ENCODE results near the gene NXPH1.

Gene NXPH1

DNA sequence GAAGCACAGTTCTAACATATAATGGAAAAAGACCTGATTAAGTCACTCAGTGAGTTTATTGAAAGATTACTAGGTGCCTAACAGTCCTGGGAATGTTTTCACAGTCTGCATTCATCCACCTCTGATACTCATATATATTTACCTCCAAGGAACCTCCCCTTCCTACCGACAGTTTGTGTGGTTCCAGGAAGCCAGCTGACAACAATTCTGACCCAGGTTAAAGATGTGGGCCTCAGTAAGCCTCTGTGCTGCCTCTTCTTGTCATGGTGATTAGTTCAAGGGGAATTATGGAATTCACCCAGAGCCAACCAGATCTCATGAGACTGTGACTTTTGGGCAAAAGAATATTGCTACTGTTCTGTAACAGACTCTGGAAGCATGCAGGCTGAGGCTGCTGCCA, 186.8 kb downstream of the NXPH1 start:
- H3K27ac ChIP-seq, result no peak overlapping the region
- TF ChIP-seq, protein P1, sequence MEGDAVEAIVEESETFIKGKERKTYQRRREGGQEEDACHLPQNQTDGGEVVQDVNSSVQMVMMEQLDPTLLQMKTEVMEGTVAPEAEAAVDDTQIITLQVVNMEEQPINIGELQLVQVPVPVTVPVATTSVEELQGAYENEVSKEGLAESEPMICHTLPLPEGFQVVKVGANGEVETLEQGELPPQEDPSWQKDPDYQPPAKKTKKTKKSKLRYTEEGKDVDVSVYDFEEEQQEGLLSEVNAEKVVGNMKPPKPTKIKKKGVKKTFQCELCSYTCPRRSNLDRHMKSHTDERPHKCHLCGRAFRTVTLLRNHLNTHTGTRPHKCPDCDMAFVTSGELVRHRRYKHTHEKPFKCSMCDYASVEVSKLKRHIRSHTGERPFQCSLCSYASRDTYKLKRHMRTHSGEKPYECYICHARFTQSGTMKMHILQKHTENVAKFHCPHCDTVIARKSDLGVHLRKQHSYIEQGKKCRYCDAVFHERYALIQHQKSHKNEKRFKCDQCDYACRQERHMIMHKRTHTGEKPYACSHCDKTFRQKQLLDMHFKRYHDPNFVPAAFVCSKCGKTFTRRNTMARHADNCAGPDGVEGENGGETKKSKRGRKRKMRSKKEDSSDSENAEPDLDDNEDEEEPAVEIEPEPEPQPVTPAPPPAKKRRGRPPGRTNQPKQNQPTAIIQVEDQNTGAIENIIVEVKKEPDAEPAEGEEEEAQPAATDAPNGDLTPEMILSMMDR (conservative IDR thresholded peaks at IDR 0.05), result no peak

DNA sequence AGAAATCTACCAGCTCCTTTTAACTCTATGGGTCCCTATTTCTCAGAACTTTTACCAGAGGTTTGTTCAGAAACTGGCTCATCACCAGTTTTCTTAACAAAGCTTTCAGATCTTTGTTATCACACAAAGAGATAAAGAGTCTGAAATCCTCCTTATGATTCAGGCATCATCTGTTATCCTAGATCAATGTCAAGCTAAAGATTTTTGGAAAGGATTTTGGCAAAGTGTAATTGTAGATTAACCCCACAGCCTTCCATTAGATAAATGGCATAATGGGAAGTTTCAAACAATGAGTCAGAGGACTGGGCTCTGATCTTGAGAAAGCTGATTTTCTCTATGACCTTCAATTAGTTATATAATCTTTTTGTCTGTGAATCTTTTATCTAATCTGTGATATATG, 192.2 kb downstream of the NXPH1 start:
- TF ChIP-seq, protein P1 (conservative IDR thresholded peaks at IDR 0.05), result no peak
- H3K27ac ChIP-seq, result no peak overlapping the region

DNA sequence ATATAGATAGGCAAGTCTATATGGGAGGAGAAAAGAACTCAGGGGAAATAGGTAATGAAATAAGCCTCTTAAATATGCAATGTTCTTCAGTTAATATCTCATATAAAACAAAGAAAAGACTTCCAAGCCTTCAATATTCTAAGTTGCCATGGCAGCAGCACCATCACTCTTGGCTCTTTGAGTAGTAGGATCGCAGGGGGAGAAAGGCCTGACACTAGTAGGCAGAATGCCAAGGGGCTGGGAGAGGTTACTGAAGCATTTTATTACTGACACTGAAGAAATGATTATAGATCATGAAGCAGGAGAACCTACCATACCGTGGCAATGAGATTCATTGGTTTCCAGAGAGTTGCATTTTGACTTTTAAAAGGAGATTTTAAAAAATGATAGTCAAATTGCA, 193.9 kb downstream of the NXPH1 start:
- H3K27ac ChIP-seq, result no peak overlapping the region
- TF ChIP-seq, protein P1 (conservative IDR thresholded peaks at IDR 0.05), result no peak

DNA sequence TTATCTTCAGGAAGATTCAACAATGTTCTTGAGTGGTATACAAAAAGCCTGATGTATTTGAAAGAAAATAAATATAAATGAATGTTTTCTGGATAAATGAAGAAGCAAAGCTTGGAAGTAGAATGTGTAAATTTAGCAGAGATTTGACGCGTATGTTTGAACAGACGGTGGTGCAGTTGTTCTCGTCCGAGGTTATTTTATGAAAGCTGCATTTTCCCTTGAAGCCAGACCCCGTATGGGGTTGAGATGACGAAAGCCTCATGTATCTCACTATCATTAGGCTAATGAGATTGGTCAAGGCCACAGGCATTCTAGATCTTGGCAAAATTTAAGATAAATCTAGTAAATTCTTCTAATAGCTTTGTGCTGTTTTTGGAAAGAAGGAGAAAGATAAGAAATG, 195.2 kb downstream of the NXPH1 start:
- TF ChIP-seq, protein P1 (conservative IDR thresholded peaks at IDR 0.05), result no peak
- H3K27ac ChIP-seq, result no peak overlapping the region

DNA sequence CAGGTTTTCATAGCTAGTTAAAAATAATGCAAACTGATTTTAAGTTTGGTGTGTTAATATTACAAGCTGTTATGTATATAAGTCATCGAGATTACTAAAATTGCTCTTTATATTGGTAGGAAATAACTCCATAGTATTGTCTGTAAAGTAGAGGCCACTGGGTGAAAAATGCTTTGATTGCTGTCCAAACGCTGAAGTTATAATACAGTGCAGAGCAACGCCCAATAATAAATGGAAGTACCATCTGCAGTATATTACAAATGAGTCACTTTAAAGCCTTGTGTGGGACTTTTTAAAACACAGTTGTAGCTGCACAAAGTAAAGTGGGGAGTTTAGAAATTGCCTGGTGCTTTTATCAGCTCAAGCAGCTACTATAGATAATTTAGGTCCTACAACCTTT, 196.1 kb downstream of the NXPH1 start:
- H3K27ac ChIP-seq, result no peak overlapping the region
- TF ChIP-seq, protein P1 (conservative IDR thresholded peaks at IDR 0.05), result no peak

DNA sequence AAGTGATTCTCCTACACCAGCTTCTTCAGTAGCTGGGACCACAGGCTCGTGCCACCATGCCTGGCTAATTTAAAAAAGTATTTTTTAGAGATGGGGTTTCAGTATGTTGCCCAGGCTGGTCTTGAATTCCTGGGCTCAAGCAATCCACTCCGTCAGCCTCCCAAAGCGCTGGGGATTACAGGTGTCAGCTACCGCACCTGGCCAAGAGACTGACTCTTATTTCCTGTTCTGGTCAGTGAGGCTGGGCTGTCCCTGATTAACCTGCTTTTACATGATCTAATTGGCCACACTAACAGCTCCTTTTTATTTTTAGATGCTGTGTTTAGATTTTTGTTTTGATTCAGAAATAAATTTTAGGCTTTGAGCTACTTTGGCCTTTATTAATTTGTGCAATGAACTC, 203.9 kb downstream of the NXPH1 start:
- TF ChIP-seq, protein P1 (conservative IDR thresholded peaks at IDR 0.05), result no peak
- H3K27ac ChIP-seq, result peak overlapping the region; percentile 92

DNA sequence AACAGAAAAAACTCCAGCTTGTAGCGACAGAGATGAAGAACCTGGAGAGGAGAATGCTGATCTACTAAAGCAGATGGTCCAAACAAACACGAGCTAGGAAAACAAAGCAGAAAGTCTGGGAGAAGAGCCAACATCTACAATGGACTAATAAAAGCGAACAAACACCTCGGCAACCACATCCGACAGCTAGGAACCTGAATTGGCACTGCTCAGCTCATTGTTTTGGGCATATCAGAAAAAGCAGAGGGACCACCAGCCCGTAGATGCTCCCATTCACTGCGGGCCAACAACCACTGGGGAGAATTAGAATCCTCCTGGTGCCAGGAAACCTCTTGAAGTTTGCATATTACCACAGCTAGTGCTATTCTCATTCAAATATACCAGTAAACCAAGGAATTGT, 204.7 kb downstream of the NXPH1 start:
- peak overlapping the region; percentile 92 for H3K27ac ChIP-seq
- TF ChIP-seq, protein P1 (conservative IDR thresholded peaks at IDR 0.05), result no peak

DNA sequence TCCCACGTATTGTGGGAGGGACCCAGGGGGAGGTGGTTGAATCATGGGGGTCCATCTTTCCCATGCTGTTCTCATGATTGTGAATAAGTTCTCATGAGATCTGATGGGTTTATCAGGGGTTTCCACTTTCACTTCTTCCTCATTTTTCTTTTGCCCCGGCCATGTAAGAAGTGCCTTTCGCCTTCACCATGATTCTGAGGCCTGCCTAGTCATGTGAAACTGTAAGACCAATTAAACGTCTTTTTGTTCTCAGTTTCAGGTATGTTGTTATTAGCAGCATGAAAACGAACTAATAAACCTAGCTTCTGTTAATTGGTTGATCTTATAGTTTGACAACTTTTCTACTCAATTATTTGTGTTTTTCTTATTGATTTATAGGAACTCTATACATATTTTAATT, 206.3 kb downstream of the NXPH1 start:
- peak overlapping the region; percentile 92 for H3K27ac ChIP-seq
- TF ChIP-seq, protein P1 (conservative IDR thresholded peaks at IDR 0.05), result no peak

Measured in VCaP (cell line).